ENCODE data around the gene MMRN2. TPM values are rescaled to one million over a fixed set of nuclear protein-coding genes. Genes with fewer than 3 reads are reported as not detected.

The MMRN2 gene
- total RNA-seq, 1 donor from 2014 or later = 20.4 TPM

- DNase-seq = no peak
Measured at GRCh38 chr10:86888585-86889381, 68.6 kb downstream of the MMRN2 start.

Small RNA genes lying within 50 kb of the gene (small RNA-seq; reads per million reads assigned to genes)
- gene BMS1P3 (ENCODE audit: low replicate concordance) = not detected
- gene RNU1-19P (ENCODE audit: low replicate concordance) = 0.19 reads per million

Other genes starting within 250 kb of the MMRN2 start
- gene BMPR1A, start 201.0 kb downstream of the MMRN2 start, total RNA-seq = 58.5 TPM
- 7.1 TPM for gene SNCG, start 984 bp upstream of the MMRN2 start, total RNA-seq
- gene ADIRF, start 10.9 kb upstream of the MMRN2 start, total RNA-seq = 69.2 TPM
- 16.3 TPM for gene FAM25A, start 62.7 kb upstream of the MMRN2 start, total RNA-seq
- gene GLUD1, start 137.2 kb upstream of the MMRN2 start, total RNA-seq = 134 TPM
- gene SHLD2, start 137.6 kb upstream of the MMRN2 start, total RNA-seq = 37.9 TPM

Measured in skin of body (tissue), 3 donors.